ENCODE data around the gene CD226. TPM values are rescaled to one million over a fixed set of nuclear protein-coding genes. Genes with fewer than 3 reads are reported as not detected.
A peak's percentile ranks its signal among the peaks of the same experiment; 100 is the strongest.

Gene CD226
- total RNA-seq, 1 experiment from 2014 or later = 6.4 TPM

GRCh38 chr18:69963196-69963595 lies 15.5 kb upstream of the CD226 start:
- no peaks in the 10 kb centered on the region for H3K27me3 ChIP-seq (ENCODE audit: low read length)
- H3K4me3 ChIP-seq (ENCODE audit: low read length) = no peak overlapping the region
- H2AFZ ChIP-seq (ENCODE audit: low read length) = no peak overlapping the region
- no peaks in the 10 kb centered on the region; the same call in 1 of the 2 replicates for H3K36me3 ChIP-seq (ENCODE audit: insufficient read depth, low read length)
- peaks cover 17% of the 10 kb centered on the region for H3K4me1 ChIP-seq (ENCODE audit: low read length)
- H4K20me1 ChIP-seq (ENCODE audit: insufficient read depth, low read depth, low read length) = no peaks in the 10 kb centered on the region
- H3K4me2 ChIP-seq (ENCODE audit: low read depth, low read length, poor library complexity, severe bottlenecking) = no peak overlapping the region
- no peak overlapping the region for H3K9ac ChIP-seq (ENCODE audit: low read length)
- H3K27ac ChIP-seq (ENCODE audit: low read length) = no peak overlapping the region
- no peaks in the 10 kb centered on the region for H3K79me2 ChIP-seq (ENCODE audit: low read length)
- DNase-seq = no peak
- no peaks in the 10 kb centered on the region for H3K9me2 ChIP-seq (replicated peaks; ENCODE audit: insufficient read depth, low read length)
- no peaks in the 10 kb centered on the region for H3K9me3 ChIP-seq (ENCODE audit: low read length)

- H3K9ac ChIP-seq (ENCODE audit: low read length) = no peak overlapping the region
- no peaks in the 10 kb centered on the region for H4K20me1 ChIP-seq (ENCODE audit: insufficient read depth, low read depth, low read length)
Observed at GRCh38 chr18:69961718-69962117, 14.0 kb upstream of the CD226 start.

GRCh38 chr18:69958422-69958821 lies 10.7 kb upstream of the CD226 start:
- no peak for DNase-seq
- no peak overlapping the region for H3K27ac ChIP-seq (ENCODE audit: low read length)
- no peaks in the 10 kb centered on the region for H3K79me2 ChIP-seq (ENCODE audit: low read length)
- H3K4me1 ChIP-seq (ENCODE audit: low read length) = peaks cover 21% of the 10 kb centered on the region
- no peaks in the 10 kb centered on the region for H3K27me3 ChIP-seq (ENCODE audit: low read length)
- no peaks in the 10 kb centered on the region for H3K9me3 ChIP-seq (ENCODE audit: low read length)
- H4K20me1 ChIP-seq (ENCODE audit: insufficient read depth, low read depth, low read length) = no peaks in the 10 kb centered on the region
- H2AFZ ChIP-seq (ENCODE audit: low read length) = no peak overlapping the region
- H3K4me3 ChIP-seq (ENCODE audit: low read length) = peak overlapping the region; percentile 56; the same call in 1 of the 2 replicates
- no peaks in the 10 kb centered on the region for H3K9me2 ChIP-seq (replicated peaks; ENCODE audit: insufficient read depth, low read length)
- no peaks in the 10 kb centered on the region; the same call in 1 of the 2 replicates for H3K36me3 ChIP-seq (ENCODE audit: insufficient read depth, low read length)
- H3K4me2 ChIP-seq (ENCODE audit: low read depth, low read length, poor library complexity, severe bottlenecking) = peak overlapping the region; percentile 80
- peak overlapping the region; percentile 63; the same call in 1 of the 2 replicates for H3K9ac ChIP-seq (ENCODE audit: low read length)

More at GRCh38 chr18:69961718-69962117, 14.0 kb upstream of the CD226 start:
- Histone ChIP-seq H3K9me2 (replicated peaks; ENCODE audit: insufficient read depth, low read length) (no peaks in the 10 kb centered on the region), H3K27ac (ENCODE audit: low read length) (no peak overlapping the region), H3K79me2 (ENCODE audit: low read length) (no peaks in the 10 kb centered on the region), H3K4me1 (ENCODE audit: low read length) (peaks cover 21% of the 10 kb centered on the region), H3K4me2 (ENCODE audit: low read depth, low read length, poor library complexity, severe bottlenecking) (no peak overlapping the region), H3K27me3 (ENCODE audit: low read length) (no peaks in the 10 kb centered on the region), H3K36me3 (ENCODE audit: insufficient read depth, low read length) (no peaks in the 10 kb centered on the region; the same call in 1 of the 2 replicates), H3K9me3 (ENCODE audit: low read length) (no peaks in the 10 kb centered on the region), H3K4me3 (ENCODE audit: low read length) (no peak overlapping the region), H2AFZ (ENCODE audit: low read length) (no peak overlapping the region)
- DNase-seq = no peak

GRCh38 chr18:69957747-69958146 lies 10.1 kb upstream of the CD226 start:
- Histone ChIP-seq H3K4me2 (ENCODE audit: low read depth, low read length, poor library complexity, severe bottlenecking) (no peak overlapping the region), H3K4me1 (ENCODE audit: low read length) (peaks cover 21% of the 10 kb centered on the region), H3K36me3 (ENCODE audit: insufficient read depth, low read length) (no peaks in the 10 kb centered on the region; the same call in 1 of the 2 replicates), H3K4me3 (ENCODE audit: low read length) (no peak overlapping the region), H4K20me1 (ENCODE audit: insufficient read depth, low read depth, low read length) (no peaks in the 10 kb centered on the region), H3K27me3 (ENCODE audit: low read length) (no peaks in the 10 kb centered on the region), H2AFZ (ENCODE audit: low read length) (no peak overlapping the region), H3K79me2 (ENCODE audit: low read length) (no peaks in the 10 kb centered on the region), H3K9ac (ENCODE audit: low read length) (no peak overlapping the region), H3K27ac (ENCODE audit: low read length) (no peak overlapping the region), H3K9me3 (ENCODE audit: low read length) (no peaks in the 10 kb centered on the region), H3K9me2 (replicated peaks; ENCODE audit: insufficient read depth, low read length) (no peaks in the 10 kb centered on the region)
- DNase-seq = no peak

GRCh38 chr18:69956665-69957620 lies 9.3 kb upstream of the CD226 start:
- H3K27ac ChIP-seq (ENCODE audit: low read length) = no peak overlapping the region
- H3K4me1 ChIP-seq (ENCODE audit: low read length) = peaks cover 21% of the 10 kb centered on the region
- H3K4me2 ChIP-seq (ENCODE audit: low read depth, low read length, poor library complexity, severe bottlenecking) = no peak overlapping the region

GRCh38 chr18:69956057-69956456 lies 8.4 kb upstream of the CD226 start:
- Histone ChIP-seq H3K9me2 (replicated peaks; ENCODE audit: insufficient read depth, low read length) (no peaks in the 10 kb centered on the region), H3K36me3 (ENCODE audit: insufficient read depth, low read length) (no peaks in the 10 kb centered on the region), H3K9me3 (ENCODE audit: low read length) (no peaks in the 10 kb centered on the region), H3K27ac (ENCODE audit: low read length) (no peak overlapping the region), H2AFZ (ENCODE audit: low read length) (no peak overlapping the region), H3K27me3 (ENCODE audit: low read length) (no peaks in the 10 kb centered on the region), H3K79me2 (ENCODE audit: low read length) (no peaks in the 10 kb centered on the region), H3K9ac (ENCODE audit: low read length) (no peak overlapping the region), H3K4me1 (ENCODE audit: low read length) (peaks cover 21% of the 10 kb centered on the region), H4K20me1 (ENCODE audit: insufficient read depth, low read depth, low read length) (no peaks in the 10 kb centered on the region), H3K4me2 (ENCODE audit: low read depth, low read length, poor library complexity, severe bottlenecking) (no peak overlapping the region), H3K4me3 (ENCODE audit: low read length) (no peak overlapping the region)
- DNase-seq = no peak

More at GRCh38 chr18:69956665-69957620, 9.3 kb upstream of the CD226 start:
- Histone ChIP-seq H3K36me3 (ENCODE audit: insufficient read depth, low read length) (no peaks in the 10 kb centered on the region; the same call in 1 of the 2 replicates), H3K9ac (ENCODE audit: low read length) (no peak overlapping the region), H4K20me1 (ENCODE audit: insufficient read depth, low read depth, low read length) (no peaks in the 10 kb centered on the region), H3K4me3 (ENCODE audit: low read length) (no peak overlapping the region), H3K27me3 (ENCODE audit: low read length) (no peaks in the 10 kb centered on the region), H3K79me2 (ENCODE audit: low read length) (no peaks in the 10 kb centered on the region), H3K9me3 (ENCODE audit: low read length) (no peaks in the 10 kb centered on the region), H2AFZ (ENCODE audit: low read length) (no peak overlapping the region), H3K9me2 (replicated peaks; ENCODE audit: insufficient read depth, low read length) (no peaks in the 10 kb centered on the region)
- no peak for DNase-seq

- no peak for DNase-seq
Observed at GRCh38 chr18:69954719-69955480, 7.2 kb upstream of the CD226 start.

GRCh38 chr18:69953191-69953590 lies 5.5 kb upstream of the CD226 start:
- no peaks in the 10 kb centered on the region for H3K27me3 ChIP-seq (ENCODE audit: low read length)
- DNase-seq = no peak
- no peaks in the 10 kb centered on the region for H3K9me2 ChIP-seq (replicated peaks; ENCODE audit: insufficient read depth, low read length)
- no peaks in the 10 kb centered on the region for H3K9me3 ChIP-seq (ENCODE audit: low read length)
- H3K4me1 ChIP-seq (ENCODE audit: low read length) = peaks cover 16% of the 10 kb centered on the region
- H3K4me2 ChIP-seq (ENCODE audit: low read depth, low read length, poor library complexity, severe bottlenecking) = no peak overlapping the region
- no peaks in the 10 kb centered on the region for H3K79me2 ChIP-seq (ENCODE audit: low read length)
- H3K36me3 ChIP-seq (ENCODE audit: insufficient read depth, low read length) = no peaks in the 10 kb centered on the region
- no peak overlapping the region for H3K27ac ChIP-seq (ENCODE audit: low read length)
- no peak overlapping the region for H3K4me3 ChIP-seq (ENCODE audit: low read length)
- H3K9ac ChIP-seq (ENCODE audit: low read length) = no peak overlapping the region
- no peaks in the 10 kb centered on the region for H4K20me1 ChIP-seq (ENCODE audit: insufficient read depth, low read depth, low read length)
- H2AFZ ChIP-seq (ENCODE audit: low read length) = no peak overlapping the region

More at GRCh38 chr18:69954719-69955480, 7.2 kb upstream of the CD226 start:
- H3K9me2 ChIP-seq (replicated peaks; ENCODE audit: insufficient read depth, low read length) = no peaks in the 10 kb centered on the region
- peaks cover 21% of the 10 kb centered on the region for H3K4me1 ChIP-seq (ENCODE audit: low read length)
- H3K79me2 ChIP-seq (ENCODE audit: low read length) = no peaks in the 10 kb centered on the region
- no peaks in the 10 kb centered on the region for H3K27me3 ChIP-seq (ENCODE audit: low read length)
- H3K4me3 ChIP-seq (ENCODE audit: low read length) = no peak overlapping the region
- H3K27ac ChIP-seq (ENCODE audit: low read length) = no peak overlapping the region
- no peak overlapping the region for H3K9ac ChIP-seq (ENCODE audit: low read length)
- no peak overlapping the region for H3K4me2 ChIP-seq (ENCODE audit: low read depth, low read length, poor library complexity, severe bottlenecking)
- no peaks in the 10 kb centered on the region for H4K20me1 ChIP-seq (ENCODE audit: insufficient read depth, low read depth, low read length)
- no peaks in the 10 kb centered on the region for H3K9me3 ChIP-seq (ENCODE audit: low read length)
- H2AFZ ChIP-seq (ENCODE audit: low read length) = no peak overlapping the region
- no peaks in the 10 kb centered on the region for H3K36me3 ChIP-seq (ENCODE audit: insufficient read depth, low read length)

Measured in Karpas-422 (cell line).